ENCODE data around the gene OR2AE1.

OR2AE1 gene

GRCh38 chr7:99863847-99864440 is 12.9 kb downstream of the OR2AE1 start:
- FAIRE-seq (no peak), DNase-seq (ENCODE audit: insufficient read length, low spot score) (no peak)

GRCh38 chr7:99860281-99861127 is 16.3 kb downstream of the OR2AE1 start:
- DNase-seq (ENCODE audit: insufficient read length, low spot score) (no peak), FAIRE-seq (no peak)

- FAIRE-seq (no peak), DNase-seq (ENCODE audit: insufficient read length, low spot score) (no peak)
Observed at GRCh38 chr7:99855236-99855635, 21.6 kb downstream of the OR2AE1 start.

GRCh38 chr7:99848420-99849216 is 28.2 kb downstream of the OR2AE1 start:
- DNase-seq (ENCODE audit: insufficient read length, low spot score) (no peak), FAIRE-seq (no peak)

GRCh38 chr7:99844328-99844727 is 32.5 kb downstream of the OR2AE1 start:
- FAIRE-seq: no peak

GRCh38 chr7:99843808-99844207 is 33.0 kb downstream of the OR2AE1 start:
- DNase-seq (ENCODE audit: insufficient read length, low spot score) (no peak), FAIRE-seq (no peak)

More at GRCh38 chr7:99844328-99844727, 32.5 kb downstream of the OR2AE1 start:
- no peak for DNase-seq (ENCODE audit: insufficient read length, low spot score)

- no peak for FAIRE-seq
- DNase-seq (ENCODE audit: insufficient read length, low spot score): no peak
Observed at GRCh38 chr7:99842926-99843325, 33.9 kb downstream of the OR2AE1 start.

- FAIRE-seq (no peak), DNase-seq (ENCODE audit: insufficient read length, low spot score) (no peak)
Observed at GRCh38 chr7:99840136-99840869, 36.5 kb downstream of the OR2AE1 start.

- no peak for FAIRE-seq
- no peak for DNase-seq (ENCODE audit: insufficient read length, low spot score)
Observed at GRCh38 chr7:99839287-99840021, 37.4 kb downstream of the OR2AE1 start.

- DNase-seq (ENCODE audit: insufficient read length, low spot score): peak; percentile 18
- FAIRE-seq: peak; percentile 95
Observed at GRCh38 chr7:99837649-99838361, 39.0 kb downstream of the OR2AE1 start.

GRCh38 chr7:99835189-99835588 is 41.6 kb downstream of the OR2AE1 start:
- no peak for FAIRE-seq
- DNase-seq (ENCODE audit: insufficient read length, low spot score): no peak

- no peak for DNase-seq (ENCODE audit: insufficient read length, low spot score)
- FAIRE-seq: no peak
Observed at GRCh38 chr7:99834382-99834781, 42.5 kb downstream of the OR2AE1 start.

GRCh38 chr7:99833289-99833877 is 43.5 kb downstream of the OR2AE1 start:
- FAIRE-seq (no peak), DNase-seq (ENCODE audit: insufficient read length, low spot score) (no peak)

- DNase-seq (ENCODE audit: insufficient read length, low spot score): no peak
- no peak for FAIRE-seq
Observed at GRCh38 chr7:99831595-99831994, 45.2 kb downstream of the OR2AE1 start.

GRCh38 chr7:99829524-99830160 is 47.2 kb downstream of the OR2AE1 start:
- DNase-seq (ENCODE audit: insufficient read length, low spot score): peak; percentile 25
- FAIRE-seq: peak; percentile 79

GRCh38 chr7:99828811-99829210 is 48.0 kb downstream of the OR2AE1 start:
- FAIRE-seq (peak; percentile 14), DNase-seq (ENCODE audit: insufficient read length, low spot score) (no peak)

- DNase-seq (ENCODE audit: insufficient read length, low spot score) (no peak), FAIRE-seq (no peak)
Observed at GRCh38 chr7:99827040-99827778, 49.6 kb downstream of the OR2AE1 start.
